Endothelial cell of umbilical vein (primary cell): ENCODE measurements around the gene FNBP1.

Experiments used
- EZH2 ChIP-seq: IDR thresholded peaks from 2 replicates; pipeline ENCODE4 v1.6.1; 2012; ENCODE audit warnings: borderline replicate concordance, low read depth, mild to moderate bottlenecking, moderate library complexity, low read length, inconsistent platforms; ENCODE audit not compliant: severe bottlenecking
- GATA2 ChIP-seq: IDR thresholded peaks from 2 replicates; pipeline ENCODE4 v1.7.0; 2011; ENCODE audit warnings: low read depth, mild to moderate bottlenecking, moderate library complexity, mixed read lengths, low read length; ENCODE audit not compliant: insufficient read length, insufficient read depth
- MAX ChIP-seq: IDR thresholded peaks from 2 replicates; pipeline ENCODE4 v1.6.1; 2011; ENCODE audit not compliant: insufficient read depth, insufficient read length
- POLR2A ChIP-seq: IDR thresholded peaks from 2 replicates; pipeline ENCODE4 v1.6.1; 2012; ENCODE audit warnings: low read depth, mild to moderate bottlenecking, control low read depth, low read length
- POLR2AphosphoS5 ChIP-seq: IDR thresholded peaks from 2 replicates; pipeline ENCODE4 v1.6.1; 2012; ENCODE audit warnings: low read depth, mild to moderate bottlenecking, control low read depth, low read length, moderate library complexity; ENCODE audit not compliant: insufficient read depth
- TF ChIP-seq, protein P1 (sequence below), 2 donors: IDR thresholded peaks; 1 replicate in 1 of 2; 2 replicates in 1 of 2; pipeline ENCODE4 v1.5.1; 2011; ENCODE audit warnings: low read length in 2 of 2, mild to moderate bottlenecking in 2 of 2, moderate library complexity in 2 of 2, control low read depth in 1 of 2, inconsistent platforms in 1 of 2, low read depth in 1 of 2; ENCODE audit not compliant: insufficient read depth in 1 of 2; ENCODE audit errors: extremely low read depth in 1 of 2

DNA sequence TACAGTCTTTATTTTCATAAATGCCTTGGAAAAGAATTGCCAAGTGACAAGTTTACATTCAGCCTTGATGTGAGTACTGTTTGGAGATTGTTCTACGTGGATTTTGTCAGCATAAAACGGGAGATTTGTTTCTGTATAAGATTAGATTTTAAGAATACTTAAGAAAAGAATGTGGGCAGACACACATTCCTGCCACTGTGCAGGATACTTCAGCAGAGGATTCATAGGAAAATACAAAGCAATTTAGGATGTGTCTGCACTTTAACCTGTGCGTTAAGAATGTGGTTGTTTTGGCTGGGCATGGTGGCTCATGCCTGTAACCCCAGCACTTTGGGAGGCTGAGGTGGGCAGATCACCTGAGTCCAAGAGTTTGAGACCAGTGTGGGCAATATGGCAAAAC, 47.9 kb upstream of the FNBP1 start:
- no peak for TF ChIP-seq POLR2A
- TF ChIP-seq EZH2, result no peak
- TF ChIP-seq, protein P1, sequence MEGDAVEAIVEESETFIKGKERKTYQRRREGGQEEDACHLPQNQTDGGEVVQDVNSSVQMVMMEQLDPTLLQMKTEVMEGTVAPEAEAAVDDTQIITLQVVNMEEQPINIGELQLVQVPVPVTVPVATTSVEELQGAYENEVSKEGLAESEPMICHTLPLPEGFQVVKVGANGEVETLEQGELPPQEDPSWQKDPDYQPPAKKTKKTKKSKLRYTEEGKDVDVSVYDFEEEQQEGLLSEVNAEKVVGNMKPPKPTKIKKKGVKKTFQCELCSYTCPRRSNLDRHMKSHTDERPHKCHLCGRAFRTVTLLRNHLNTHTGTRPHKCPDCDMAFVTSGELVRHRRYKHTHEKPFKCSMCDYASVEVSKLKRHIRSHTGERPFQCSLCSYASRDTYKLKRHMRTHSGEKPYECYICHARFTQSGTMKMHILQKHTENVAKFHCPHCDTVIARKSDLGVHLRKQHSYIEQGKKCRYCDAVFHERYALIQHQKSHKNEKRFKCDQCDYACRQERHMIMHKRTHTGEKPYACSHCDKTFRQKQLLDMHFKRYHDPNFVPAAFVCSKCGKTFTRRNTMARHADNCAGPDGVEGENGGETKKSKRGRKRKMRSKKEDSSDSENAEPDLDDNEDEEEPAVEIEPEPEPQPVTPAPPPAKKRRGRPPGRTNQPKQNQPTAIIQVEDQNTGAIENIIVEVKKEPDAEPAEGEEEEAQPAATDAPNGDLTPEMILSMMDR (IDR thresholded peaks at IDR 0.05; ENCODE audit: extremely low read depth in 1 of 2, insufficient read depth in 1 of 2, low read depth in 1 of 2, low read length in 2 of 2), result no peak
- no peak for TF ChIP-seq MAX
- no peak for TF ChIP-seq GATA2
- no peak for TF ChIP-seq POLR2AphosphoS5
